GM11168 (cell line): ENCODE measurements around the gene JADE2.
"Not testable (repeated sequence)": the region's sequence is repeated elsewhere in the genome, so short reads cannot be mapped to it uniquely, and the experiment has no call there.

Source experiments
- in situ Hi-C: fragments of 300-500 bp; cut with MboI; formaldehyde crosslinking; loops from one replicate; pipeline ENCODE4 v1.12.0; 2022; ENCODE audit warnings: low sequenced_read_pairs; ENCODE audit not compliant: unreplicated experiment

The JADE2 gene

GRCh38 chr5:134506054-134507039 lies 19.1 kb upstream of the JADE2 start:
- in situ Hi-C loops: no loop called here

- in situ Hi-C loops: no loop called here
Measured at GRCh38 chr5:134507452-134507851, 18.0 kb upstream of the JADE2 start.

- in situ Hi-C loops: no loop called here
Measured at GRCh38 chr5:134508521-134509195, 16.8 kb upstream of the JADE2 start.

- in situ Hi-C loops: no loop called here
Measured at GRCh38 chr5:134509308-134510040, 16.0 kb upstream of the JADE2 start.

- in situ Hi-C loops: no loop called here
Measured at GRCh38 chr5:134510970-134511795, 14.3 kb upstream of the JADE2 start.

GRCh38 chr5:134511796-134512660 lies 13.4 kb upstream of the JADE2 start:
- in situ Hi-C loops: no loop called here

GRCh38 chr5:134512661-134512999 lies 12.8 kb upstream of the JADE2 start:
- in situ Hi-C loops: no loop called here

- in situ Hi-C loops: no loop called here
Measured at GRCh38 chr5:134515801-134516200, 9.7 kb upstream of the JADE2 start.

GRCh38 chr5:134516984-134517383 lies 8.5 kb upstream of the JADE2 start:
- in situ Hi-C loops: not testable (repeated sequence)

- in situ Hi-C loops: no loop called here
Measured at GRCh38 chr5:134517553-134517952, 7.9 kb upstream of the JADE2 start.

- in situ Hi-C loops: no loop called here
Measured at GRCh38 chr5:134519989-134520388, 5.5 kb upstream of the JADE2 start.

- in situ Hi-C loops: no loop called here
Measured at GRCh38 chr5:134521841-134522240, 3.6 kb upstream of the JADE2 start.

- in situ Hi-C loops: no loop called here
Measured at GRCh38 chr5:134523543-134524271, 1.8 kb upstream of the JADE2 start.

GRCh38 chr5:134524272-134524825 lies 1.1 kb upstream of the JADE2 start:
- in situ Hi-C loops: no loop called here

GRCh38 chr5:134525683-134526482 lies 413 bp downstream of the JADE2 start:
- in situ Hi-C loops: loop anchor here (5.0 kb wide), 1 partner anchor 51 kb away; no protein-coding TSS in a partner anchor

GRCh38 chr5:134526483-134527155 lies 1.1 kb downstream of the JADE2 start:
- in situ Hi-C loops: loop anchor here (5.0 kb wide), 1 partner anchor 51 kb away; no protein-coding TSS in a partner anchor
